GM10266 (cell line): ENCODE measurements around the gene ICA1L.
A peak's percentile ranks its signal among the peaks of the same experiment; 100 is the strongest.
"Not testable (repeated sequence)": the region's sequence is repeated elsewhere in the genome, so short reads cannot be mapped to it uniquely, and the experiment has no call there.

Source experiments
- DNase-seq: peaks from one replicate; pipeline ENCODE4 v3.0.0; 2012; ENCODE audit errors: extremely low spot score
- CTCF ChIP-seq: IDR thresholded peaks from 2 replicates; pipeline ENCODE4 v1.5.1; 2012; ENCODE audit warnings: mild to moderate bottlenecking, low read depth; ENCODE audit not compliant: control insufficient read depth, insufficient read depth; ENCODE audit errors: missing control alignments

Gene ICA1L

DNA sequence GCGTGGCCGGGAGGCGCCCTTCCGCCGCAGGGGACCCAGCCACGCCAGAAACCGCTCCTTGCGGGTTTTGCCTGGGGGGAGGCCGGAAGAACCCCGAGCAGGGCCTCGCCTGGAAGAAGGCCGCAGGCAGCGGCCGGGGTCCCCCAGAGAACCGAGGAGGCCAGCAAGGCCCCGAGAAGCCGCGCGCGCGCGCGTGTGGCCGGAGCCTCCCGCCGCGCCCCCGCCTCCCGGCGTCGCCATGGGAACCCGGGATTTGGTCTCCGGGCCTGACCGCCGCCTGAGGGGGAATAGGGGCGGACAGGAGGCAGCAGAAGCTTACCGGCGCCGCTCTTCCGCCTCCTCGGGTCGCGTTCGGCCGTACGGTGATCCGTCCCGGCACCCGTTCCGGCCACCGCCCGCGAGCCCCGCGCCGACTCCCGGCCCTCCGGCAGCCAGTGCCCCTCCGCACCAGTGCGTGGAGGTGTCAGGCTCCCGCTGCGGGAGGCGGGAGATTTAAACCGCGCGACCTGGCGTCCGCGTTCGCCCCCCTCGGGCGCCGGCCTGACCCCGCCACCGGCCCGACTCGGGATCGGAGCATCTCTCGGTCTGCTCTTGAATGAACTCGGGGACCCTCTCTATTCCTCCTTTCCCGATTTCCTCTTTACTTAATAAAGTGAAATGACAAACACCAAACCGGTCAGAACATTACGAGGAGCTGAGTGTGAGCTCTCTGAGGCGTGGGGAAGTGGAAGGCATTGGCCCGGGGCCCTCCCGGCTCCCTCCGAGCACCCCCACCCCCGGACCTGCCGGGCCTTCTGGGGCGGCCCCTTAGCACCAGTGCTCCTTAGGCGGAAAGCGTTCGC is at the start of gene ICA1L:
Gene ICA1L, minus strand, starts transcription at position 467 of the 842 bp plus-strand sequence. CDS start 42,757 bp downstream, outside the sequence.
- no peak for TF ChIP-seq CTCF
- DNase-seq: peak; percentile 76

DNA sequence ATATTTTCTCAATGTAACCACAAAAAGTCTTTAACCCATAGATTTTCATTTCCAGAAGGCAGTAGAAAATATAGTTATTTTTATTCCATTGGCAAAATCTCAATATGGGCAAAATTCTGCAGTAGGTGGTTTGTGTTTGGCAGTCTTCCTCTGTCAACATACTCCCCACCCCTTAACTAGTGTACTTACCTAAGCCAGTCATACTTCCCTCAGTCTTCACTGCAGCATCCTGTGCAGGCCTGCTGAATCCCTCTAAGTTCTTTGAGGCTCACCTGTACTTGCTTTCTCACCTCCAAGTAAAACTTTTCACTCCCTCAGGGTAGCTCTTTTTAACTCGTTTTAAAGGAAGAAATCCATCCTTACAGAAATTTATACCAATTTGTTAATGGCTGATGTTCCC is 47.3 kb upstream of the ICA1L start:
- TF ChIP-seq CTCF: no peak
- DNase-seq: no peak

DNA sequence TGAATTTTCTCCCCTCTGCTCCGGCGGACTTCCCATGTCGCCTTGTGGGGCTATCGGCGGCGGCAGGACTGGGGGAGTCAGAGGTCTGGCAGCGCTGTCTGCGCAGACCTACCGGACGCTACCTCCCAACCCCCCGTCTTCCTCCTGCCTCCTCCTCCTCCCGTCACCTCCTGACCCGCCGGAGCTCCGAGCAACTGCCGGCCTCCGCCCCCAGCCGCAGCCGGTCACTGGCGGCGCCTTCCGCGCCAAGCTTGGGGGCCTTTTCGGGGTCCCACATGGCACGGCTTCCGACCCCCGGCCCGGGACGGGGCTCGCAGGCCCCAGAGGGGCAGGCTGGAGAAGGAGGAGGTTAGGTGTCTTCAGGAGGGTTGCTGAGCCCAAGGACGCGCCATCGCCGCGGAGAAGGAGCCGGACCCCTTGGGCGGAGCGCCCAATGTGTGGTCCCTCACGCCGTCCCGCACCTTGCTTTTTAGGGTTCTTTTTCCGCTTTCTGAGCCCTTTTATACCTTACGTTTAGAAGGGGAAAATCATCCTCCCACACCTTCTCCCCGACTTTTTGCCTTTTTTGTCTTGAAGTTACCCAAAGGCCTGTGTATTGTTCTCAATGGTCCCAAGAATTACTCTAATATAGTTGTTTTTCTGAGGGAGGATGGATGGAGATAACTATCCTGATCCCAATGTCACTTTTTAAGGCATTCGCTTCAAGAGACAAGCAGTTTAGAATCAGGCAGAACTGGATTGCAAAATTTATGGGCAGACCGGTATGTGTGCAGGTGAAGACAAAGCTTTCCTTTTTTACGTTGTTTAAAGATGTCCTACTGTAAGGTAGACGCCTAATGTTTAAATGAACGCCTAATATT is 41.0 kb upstream of the ICA1L start:
- not testable (repeated sequence) for DNase-seq

GRCh38 chr2:202911512-202912341 is 40.2 kb upstream of the ICA1L start, which contains the start of the genes CARF and WDR12:
TSS of gene CARF (plus strand) at chr2:202912275. CDS start at chr2:202941903, 29,628 bp downstream.
TSS of gene WDR12 (minus strand) at chr2:202911673. CDS start at chr2:202911476, 197 bp downstream.
- TF ChIP-seq CTCF: no peak
- DNase-seq: peak; percentile 90

DNA sequence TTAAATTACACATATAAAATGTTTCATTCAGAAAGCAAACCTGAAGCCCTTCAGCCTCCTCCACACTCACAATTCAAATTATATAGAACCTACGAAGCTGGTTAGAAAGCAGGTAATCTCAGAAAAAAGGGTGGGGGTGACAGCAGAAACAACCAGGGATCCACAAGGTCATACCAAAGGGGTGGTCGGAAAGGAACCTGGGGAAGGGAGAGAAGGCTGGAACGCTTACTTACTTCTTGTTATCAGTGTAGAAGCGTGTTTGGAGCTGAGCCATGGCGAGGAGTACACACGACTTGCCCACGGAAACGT is 39.6 kb upstream of the ICA1L start:
- no peak for TF ChIP-seq CTCF
- DNase-seq: no peak

DNA sequence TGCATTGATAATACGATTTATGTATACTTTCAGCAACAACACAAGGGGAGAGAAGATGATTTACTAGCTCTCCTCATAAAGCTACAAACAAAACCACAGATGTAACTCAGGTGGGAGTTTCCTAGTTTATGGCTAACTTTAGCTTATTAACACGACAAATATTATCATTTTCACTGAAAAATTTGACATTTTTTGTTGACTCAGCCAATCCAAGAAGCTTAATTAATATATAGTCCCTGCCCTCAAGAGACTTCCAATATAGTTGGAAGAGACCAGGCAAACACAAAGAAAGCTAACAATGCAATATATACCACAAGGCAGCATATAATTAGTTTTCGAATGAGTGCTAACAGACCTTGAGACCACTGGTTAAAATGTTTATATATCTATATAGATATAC is 39.1 kb upstream of the ICA1L start:
- TF ChIP-seq CTCF: no peak
- DNase-seq: no peak

DNA sequence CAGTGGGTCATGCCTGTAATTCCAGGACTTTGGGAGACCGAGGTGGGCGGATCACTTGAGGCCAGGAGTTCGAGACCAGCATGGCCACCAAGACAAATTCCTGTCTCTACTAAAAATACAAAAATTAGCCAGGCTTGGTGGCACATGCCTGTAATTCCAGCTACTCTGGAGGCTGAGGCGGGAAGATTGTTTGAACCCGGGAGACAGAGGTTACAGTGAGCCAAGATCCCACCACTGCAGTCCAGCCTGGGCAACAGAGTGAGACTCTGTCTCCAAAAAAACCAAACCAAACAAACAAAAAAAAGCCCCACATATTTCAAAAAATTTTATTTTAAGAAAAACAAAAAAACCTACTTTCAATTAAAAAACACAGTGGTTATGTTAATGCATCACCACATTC is 38.7 kb upstream of the ICA1L start:
- DNase-seq: not testable (repeated sequence)
